HUES64 (cell line): ENCODE results near the gene USP44.

Source experiments
- H3K27ac ChIP-seq: 2 replicates; pipeline ENCODE4 v1.7.0; 2013; ENCODE audit warnings: low read depth, low read length, inconsistent platforms
- H3K27me3 ChIP-seq: 2 replicates; pipeline ENCODE4 v1.6.1; 2013; ENCODE audit warnings: mild to moderate bottlenecking, low read length; ENCODE audit not compliant: insufficient read depth
- H3K36me3 ChIP-seq: 2 replicates; pipeline ENCODE4 v1.6.1; 2013; ENCODE audit warnings: mild to moderate bottlenecking, low read length; ENCODE audit not compliant: insufficient read depth
- H3K4me1 ChIP-seq: 2 replicates; pipeline ENCODE4 v1.6.1; 2013; ENCODE audit warnings: mild to moderate bottlenecking, low read length, moderate library complexity; ENCODE audit not compliant: insufficient read depth
- H3K4me3 ChIP-seq: 2 replicates; pipeline ENCODE4 v1.5.1; 2013; ENCODE audit warnings: mild to moderate bottlenecking, low read length, moderate library complexity
- H3K9ac ChIP-seq: 2 replicates; pipeline ENCODE4 v1.6.1; 2013; ENCODE audit warnings: mild to moderate bottlenecking, low read depth, low read length
- H3K9me3 ChIP-seq: 2 replicates; pipeline ENCODE4 v1.6.1; 2013; ENCODE audit warnings: low read depth, low read length; ENCODE audit not compliant: insufficient read depth
- WGBS: fragments of 150-250, 120-280 bp; methylation state at CpG from one replicate; pipeline ENCODE4 v1.1.7; 2013; ENCODE audit warnings: missing lambda C conversion rate; 5-methylcytosine and 5-hydroxymethylcytosine counted together

USP44 gene

GRCh38 chr12:95481888-95482287 is 69.4 kb downstream of the USP44 start:
- Histone ChIP-seq H3K27ac (no peak overlapping the region), H3K4me3 (no peak overlapping the region), H3K9ac (no peak overlapping the region), H3K4me1 (no peaks in the 10 kb centered on the region), H3K27me3 (no peaks in the 10 kb centered on the region), H3K9me3 (no peaks in the 10 kb centered on the region), H3K36me3 (peaks cover 90% of the 10 kb centered on the region)
- 95% methylated on average over 7 of the region's 7 CpGs for WGBS

GRCh38 chr12:95481072-95481471 is 70.2 kb downstream of the USP44 start:
- Histone ChIP-seq H3K9me3 (no peaks in the 10 kb centered on the region), H3K9ac (no peak overlapping the region), H3K4me3 (no peak overlapping the region), H3K4me1 (no peaks in the 10 kb centered on the region), H3K27me3 (no peaks in the 10 kb centered on the region), H3K36me3 (peaks cover 90% of the 10 kb centered on the region), H3K27ac (no peak overlapping the region)
- WGBS = 93% methylated on average over 3 of the region's 3 CpGs

GRCh38 chr12:95480230-95480629 is 71.0 kb downstream of the USP44 start:
- 0 out of 2 replicates have a peak, but pooled peaks cover 1% of the 10 kb centered on the region for H3K4me1 ChIP-seq
- WGBS = 96% methylated on average over 2 of the region's 2 CpGs
- H3K9ac ChIP-seq = no peak overlapping the region
- H3K9me3 ChIP-seq = no peaks in the 10 kb centered on the region
- H3K4me3 ChIP-seq = no peak overlapping the region
- H3K27me3 ChIP-seq = no peaks in the 10 kb centered on the region
- H3K27ac ChIP-seq = no peak overlapping the region
- peaks cover 85% of the 10 kb centered on the region for H3K36me3 ChIP-seq

GRCh38 chr12:95474660-95474958 is 76.7 kb downstream of the USP44 start:
- H3K9ac ChIP-seq = peak overlapping the region; percentile 95
- no peaks in the 10 kb centered on the region for H3K27me3 ChIP-seq
- peaks cover 4% of the 10 kb centered on the region; the same call in 1 of the 2 replicates for H3K4me1 ChIP-seq
- H3K4me3 ChIP-seq = peak overlapping the region; percentile 90
- no peaks in the 10 kb centered on the region for H3K9me3 ChIP-seq
- under 1% methylated on average over 15 of the region's 16 CpGs for WGBS
- peak overlapping the region; percentile 78; the same call in 1 of the 2 replicates for H3K27ac ChIP-seq
- H3K36me3 ChIP-seq = peaks cover 38% of the 10 kb centered on the region

- WGBS = under 1% methylated on average over 49 of the region's 49 CpGs
- Histone ChIP-seq H3K9me3 (no peaks in the 10 kb centered on the region), H3K27me3 (no peaks in the 10 kb centered on the region), H3K27ac (peak within 1 kb of the TSS; percentile 78), H3K9ac (peak within 1 kb of the TSS; percentile 95), H3K36me3 (peaks cover 34% of the 10 kb centered on the region), H3K4me3 (peak within 1 kb of the TSS; percentile 90), H3K4me1 (peaks cover 4% of the 10 kb centered on the region; the same call in 1 of the 2 replicates)
Measured at GRCh38 chr12:95473884-95474659, 77.2 kb downstream of the USP44 start, which contains the start of gene METAP2. METAP2 (plus strand) TSS chr12:95474152; CDS start chr12:95474180, 28 bp downstream.

GRCh38 chr12:95473231-95473883 is 77.9 kb downstream of the USP44 start:
- under 1% methylated on average over 21 of the region's 23 CpGs for WGBS
- Histone ChIP-seq H3K36me3 (peaks cover 27% of the 10 kb centered on the region), H3K27me3 (no peaks in the 10 kb centered on the region), H3K9ac (peak overlapping the region; percentile 95), H3K9me3 (no peaks in the 10 kb centered on the region), H3K4me1 (peaks cover 4% of the 10 kb centered on the region; the same call in 1 of the 2 replicates), H3K4me3 (peak overlapping the region; percentile 90), H3K27ac (peak overlapping the region; percentile 77)

GRCh38 chr12:95470300-95470699 is 81.0 kb downstream of the USP44 start:
- WGBS = 89% methylated on average over 1 of the region's 1 CpG
- Histone ChIP-seq H3K4me3 (no peak overlapping the region), H3K27ac (no peak overlapping the region), H3K36me3 (no peaks in the 10 kb centered on the region), H3K27me3 (no peaks in the 10 kb centered on the region), H3K4me1 (peaks cover 3% of the 10 kb centered on the region; the same call in 1 of the 2 replicates), H3K9ac (no peak overlapping the region), H3K9me3 (no peaks in the 10 kb centered on the region)
